HG02852 (cell line): Measurements from ENCODE around the gene APBB1IP.
A peak's percentile ranks its signal among the peaks of the same experiment; 100 is the strongest.
"Not testable (repeated sequence)": the region's sequence is repeated elsewhere in the genome, so short reads cannot be mapped to it uniquely, and the experiment has no call there.

Experiments used
- ATAC-seq: cut with Tn5 transposase; IDR thresholded peaks from one replicate; pipeline ENCODE4 v1.9.1; 2021; ENCODE audit warnings: mild to moderate bottlenecking, moderate library complexity; ENCODE audit not compliant: unreplicated experiment

Gene APBB1IP

GRCh38 chr10:26550774-26551526, 112.8 kb downstream of the APBB1IP start:
- peak; percentile 90 for ATAC-seq

- no peak for ATAC-seq
Measured at GRCh38 chr10:26554246-26554645, 116.1 kb downstream of the APBB1IP start.

DNA sequence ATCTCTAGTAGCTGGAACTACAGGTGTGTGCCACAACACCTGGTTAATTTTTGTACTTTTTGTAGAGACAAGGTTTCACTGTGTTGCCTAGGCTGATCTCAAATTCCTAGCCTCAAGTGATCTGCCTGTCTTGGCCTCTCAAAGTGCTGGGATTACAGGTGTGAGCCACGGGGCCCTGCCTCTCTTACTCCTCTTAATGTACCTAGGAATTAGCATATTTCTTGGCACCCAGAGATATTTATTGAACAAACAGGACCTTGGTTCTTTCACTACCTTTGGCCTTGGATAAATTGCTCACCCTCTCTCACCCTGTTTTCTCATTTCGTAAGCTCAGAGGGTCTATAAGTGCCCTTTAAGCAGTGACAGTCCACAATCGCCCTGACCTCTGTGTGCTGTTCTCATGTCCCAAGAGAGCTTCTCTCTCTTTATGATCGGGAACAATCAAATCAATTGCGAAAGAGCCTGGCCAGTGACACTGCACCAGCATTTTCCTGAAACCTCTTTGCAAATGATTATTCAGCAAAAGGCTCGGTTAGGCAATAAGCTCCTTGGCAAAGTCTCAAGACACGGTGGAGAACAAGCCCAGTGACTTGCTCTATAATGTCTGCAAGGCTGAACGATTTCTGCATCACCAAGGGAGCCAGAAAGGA, 117.7 kb downstream of the APBB1IP start:
- ATAC-seq: no peak

DNA sequence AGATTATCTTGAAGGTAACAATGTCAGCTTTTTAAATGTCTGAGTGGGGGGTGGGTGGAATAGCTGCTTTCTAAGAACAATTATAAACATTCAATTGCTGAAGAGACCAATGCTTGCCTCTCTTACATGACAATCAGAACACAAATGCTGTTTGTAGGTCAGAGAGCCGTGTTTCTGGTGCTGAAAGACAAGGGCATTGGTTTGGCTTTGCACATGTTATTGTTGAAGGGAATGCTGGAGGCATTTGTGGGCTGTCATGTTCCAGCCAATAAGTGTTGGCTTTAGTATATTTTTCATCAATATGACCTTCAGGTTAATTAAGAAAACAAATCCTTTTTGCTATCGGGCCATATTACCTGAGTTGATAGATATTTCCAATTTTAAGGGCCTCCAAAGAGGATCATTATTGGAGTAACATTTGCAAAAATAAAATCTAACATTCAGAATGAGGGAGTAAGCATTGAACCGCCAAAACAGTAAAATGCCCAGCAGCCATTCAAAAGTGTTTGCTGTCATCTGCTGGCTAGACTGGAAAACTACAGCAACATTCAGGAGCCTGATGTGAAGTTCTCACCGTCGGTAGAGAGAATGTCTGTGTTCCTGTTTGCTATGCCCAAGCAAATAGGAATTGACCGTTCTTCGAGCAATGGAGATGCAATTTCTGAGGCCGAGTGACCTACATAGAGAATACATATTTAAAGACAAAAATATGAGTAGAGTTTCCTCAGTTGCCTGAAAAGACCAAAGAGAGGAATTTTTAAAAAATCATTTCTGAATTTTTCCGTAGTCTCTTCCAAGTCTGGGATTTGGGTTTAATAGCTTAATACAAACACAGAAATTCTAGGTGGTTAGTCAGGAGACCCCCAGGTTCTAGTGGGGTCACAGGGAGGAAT, 118.9 kb downstream of the APBB1IP start:
- no peak for ATAC-seq

DNA sequence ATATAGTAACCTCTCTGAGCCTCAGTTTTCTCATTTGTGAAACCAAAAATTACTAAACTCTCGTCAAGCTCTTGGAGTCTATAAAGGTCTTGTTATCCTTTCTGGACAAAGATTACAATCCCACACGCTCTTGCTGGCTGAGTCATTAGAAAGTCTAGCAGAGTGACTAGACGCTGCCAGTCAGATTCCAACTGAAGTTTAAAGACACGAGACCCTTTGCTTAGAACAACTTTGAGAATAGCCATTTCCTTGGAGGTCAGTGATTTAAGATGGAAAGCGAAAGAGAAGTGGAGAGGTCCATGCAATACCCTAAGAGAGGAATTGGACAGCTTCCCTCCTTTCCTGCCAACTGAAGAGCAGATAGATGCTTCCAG, 119.5 kb downstream of the APBB1IP start:
- ATAC-seq: no peak

DNA sequence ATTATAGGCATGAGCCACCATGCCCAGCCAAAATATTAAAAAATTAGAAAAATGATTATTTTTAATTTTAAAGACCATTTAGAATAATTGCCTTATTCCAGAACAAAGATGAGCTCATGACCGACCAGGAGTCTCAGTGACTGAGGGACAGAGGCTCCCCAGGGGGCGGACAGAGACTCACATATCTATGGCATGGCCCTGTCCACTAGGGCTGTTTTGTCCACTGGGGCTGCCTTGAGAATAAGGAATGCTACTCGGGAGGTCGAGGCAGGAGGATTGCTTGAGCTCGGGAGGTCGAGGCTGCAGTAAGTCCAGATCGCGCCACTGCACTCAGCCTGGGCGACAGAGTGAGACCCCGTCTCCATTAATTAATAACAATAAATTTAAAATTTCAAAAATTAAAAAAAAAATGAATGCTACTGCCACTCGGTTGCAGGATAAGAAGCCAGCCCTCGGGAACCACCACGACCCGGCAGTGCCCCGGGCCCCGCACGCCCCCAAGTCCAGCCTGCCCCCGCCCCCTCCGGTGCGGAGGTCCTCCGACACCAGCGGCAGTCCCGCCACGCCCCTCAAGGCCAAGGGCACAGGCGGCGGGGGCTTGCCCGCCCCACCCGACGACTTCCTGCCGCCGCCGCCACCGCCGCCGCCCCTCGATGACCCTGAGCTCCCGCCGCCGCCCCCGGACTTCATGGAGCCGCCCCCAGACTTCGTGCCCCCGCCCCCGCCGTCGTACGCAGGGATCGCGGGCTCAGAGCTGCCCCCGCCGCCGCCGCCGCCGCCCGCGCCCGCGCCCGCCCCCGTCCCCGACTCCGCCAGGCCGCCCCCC, 128.6 kb downstream of the APBB1IP start:
- no peak for ATAC-seq

DNA sequence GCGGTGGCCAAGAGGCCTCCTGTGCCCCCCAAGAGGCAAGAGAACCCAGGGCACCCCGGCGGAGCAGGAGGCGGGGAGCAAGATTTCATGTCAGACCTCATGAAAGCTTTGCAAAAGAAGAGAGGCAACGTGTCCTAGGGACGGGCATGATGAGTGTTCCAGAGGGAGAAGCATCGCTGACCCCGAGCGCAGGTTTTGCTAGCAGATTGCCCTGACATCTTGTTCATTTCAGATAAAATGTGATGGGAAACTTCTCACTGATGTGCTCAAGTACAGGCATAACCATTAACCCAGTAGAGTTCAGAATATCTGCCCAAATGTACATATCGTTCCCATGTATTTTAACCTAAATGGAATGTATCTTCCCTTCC, 129.2 kb downstream of the APBB1IP start:
- ATAC-seq: no peak

GRCh38 chr10:26571655-26572054, 133.5 kb downstream of the APBB1IP start:
- ATAC-seq: no peak

- no peak for ATAC-seq
Measured at GRCh38 chr10:26573674-26574073, 135.5 kb downstream of the APBB1IP start.

DNA sequence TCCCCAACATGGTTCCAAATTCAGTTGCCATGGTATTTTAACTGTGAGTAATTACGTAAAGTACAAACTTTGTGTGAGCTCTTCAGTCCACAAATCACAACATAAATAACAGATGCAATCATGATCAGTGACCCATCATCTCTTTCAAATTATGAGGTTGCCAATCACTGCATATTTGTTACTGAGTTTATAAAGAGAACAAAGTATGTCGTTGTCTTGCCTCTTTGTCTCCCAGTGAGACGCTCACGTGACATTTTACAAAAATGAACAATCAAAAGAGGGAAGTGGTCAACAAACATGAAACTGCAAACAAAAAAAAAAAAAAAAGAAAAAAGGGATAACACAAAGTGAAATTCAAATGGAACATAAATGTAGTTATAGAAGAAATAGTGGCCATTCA, 136.6 kb downstream of the APBB1IP start:
- peak; percentile 57 for ATAC-seq

DNA sequence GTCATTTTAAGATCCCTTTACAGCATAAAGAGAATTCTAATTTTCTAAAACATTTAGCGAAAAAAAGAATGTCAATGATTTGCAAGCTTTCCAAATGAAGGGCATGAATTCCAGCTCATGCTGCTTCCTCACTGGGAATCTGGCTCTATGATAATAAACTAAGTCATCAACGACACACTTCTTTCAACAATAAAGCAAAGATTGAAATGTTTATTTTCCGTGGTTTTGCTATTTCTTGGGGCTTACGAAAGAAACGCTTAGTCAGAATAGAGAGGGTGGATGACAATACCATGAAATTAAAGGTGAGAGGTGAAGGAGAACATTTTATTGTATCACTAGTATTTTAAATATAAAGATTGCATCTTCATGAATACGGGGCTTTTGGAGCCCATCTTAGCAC, 140.2 kb downstream of the APBB1IP start:
- ATAC-seq: not testable (repeated sequence)

- ATAC-seq: no peak
Measured at GRCh38 chr10:26579256-26580063, 141.3 kb downstream of the APBB1IP start.

GRCh38 chr10:26586211-26586610, 148.1 kb downstream of the APBB1IP start:
- ATAC-seq: no peak

DNA sequence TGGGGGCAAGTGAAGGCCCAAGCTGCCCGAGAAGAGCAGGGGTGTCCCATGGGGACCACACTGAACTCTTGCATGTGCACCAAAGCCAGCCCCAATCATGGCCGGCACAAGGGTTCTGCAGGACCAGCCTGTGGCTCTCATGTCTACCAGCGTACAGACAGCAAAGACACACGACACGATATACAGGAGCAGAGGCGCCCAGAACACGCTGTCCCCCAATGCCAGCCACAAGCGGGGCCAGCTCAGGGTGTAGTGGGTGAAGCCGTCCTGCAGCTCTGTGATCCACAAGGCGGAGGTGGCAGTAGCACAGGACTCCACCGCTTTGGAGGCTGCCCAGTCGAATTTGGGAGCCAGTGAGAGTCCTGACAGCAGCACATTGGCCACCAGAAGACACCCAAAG, 150.5 kb downstream of the APBB1IP start:
- no peak for ATAC-seq

DNA sequence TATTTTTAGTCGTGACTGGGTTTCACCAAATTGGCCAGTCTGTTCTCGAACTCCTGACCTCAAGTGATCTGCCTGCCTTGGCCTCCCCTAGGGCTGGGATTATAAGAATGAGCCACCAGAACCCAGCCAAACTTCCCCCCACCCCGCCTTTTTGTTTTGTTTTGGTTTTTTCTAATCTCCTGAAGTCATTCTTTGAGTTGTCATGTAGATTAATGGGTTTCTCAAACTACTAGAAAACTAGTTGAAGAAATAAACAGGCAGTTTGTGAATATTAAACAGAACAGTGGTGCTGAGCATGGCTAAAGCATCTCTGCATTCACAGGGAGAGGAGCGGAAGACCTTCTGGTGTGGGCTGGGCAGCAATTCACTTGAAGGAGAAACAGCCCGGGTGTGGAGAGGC, 151.7 kb downstream of the APBB1IP start:
- not testable (repeated sequence) for ATAC-seq

GRCh38 chr10:26593896-26594295, 155.8 kb downstream of the APBB1IP start:
- ATAC-seq: no peak

DNA sequence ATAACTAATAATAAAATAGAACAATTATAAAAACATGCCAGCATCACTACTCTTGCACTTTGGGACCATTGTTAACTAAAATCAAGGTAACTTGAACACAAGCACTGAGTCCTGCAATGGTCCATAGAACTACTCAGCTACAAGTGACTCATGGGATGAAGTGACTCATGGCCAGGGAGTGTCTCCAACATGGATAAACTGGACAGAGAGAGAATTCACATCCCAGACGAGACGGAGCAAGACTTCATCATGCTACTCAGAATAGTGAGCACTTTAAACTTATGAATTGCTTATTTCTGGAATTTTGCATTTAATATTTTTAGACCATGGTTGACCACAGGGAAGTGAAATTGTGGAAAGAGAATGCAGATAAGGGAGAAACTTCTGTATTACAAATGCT, 165.1 kb downstream of the APBB1IP start:
- not testable (repeated sequence) for ATAC-seq

DNA sequence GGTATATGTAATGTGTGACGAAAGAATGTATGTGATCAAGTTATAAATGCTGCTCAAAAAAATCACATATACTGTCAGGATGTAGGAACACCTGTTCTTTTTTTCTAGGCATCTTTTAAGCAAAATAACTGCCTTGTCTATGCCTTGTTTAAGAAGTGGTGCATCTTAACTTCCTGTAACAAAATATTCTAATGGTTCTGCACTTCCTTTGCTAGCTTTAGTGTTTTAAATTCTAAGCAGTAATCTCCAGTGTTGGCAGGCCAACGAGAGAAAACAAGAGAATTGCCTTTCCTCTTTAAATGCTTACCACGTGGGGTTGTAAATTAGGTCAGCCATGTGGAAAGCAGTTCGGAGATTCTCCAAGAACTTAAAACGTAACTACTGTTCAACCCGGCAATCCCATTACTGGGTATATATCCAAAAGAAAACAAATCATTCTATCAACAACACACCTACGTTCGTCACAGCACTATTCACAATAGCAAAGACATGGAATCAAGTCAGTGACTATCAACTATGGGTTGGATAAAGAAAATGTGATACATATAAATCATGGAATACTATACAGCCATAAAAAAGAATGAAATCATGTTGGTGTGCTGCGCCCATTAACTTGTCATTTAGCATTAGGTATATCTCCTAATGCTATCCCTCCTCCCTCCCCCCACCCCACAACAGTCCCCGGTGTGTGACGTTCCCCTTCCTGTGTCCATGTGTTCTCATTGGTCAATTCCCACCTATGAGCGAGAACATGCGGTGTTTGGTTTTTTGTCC, 166.4 kb downstream of the APBB1IP start:
- ATAC-seq: not testable (repeated sequence)

GRCh38 chr10:26606389-26606877, 168.3 kb downstream of the APBB1IP start:
- ATAC-seq: peak; percentile 41
